COLO829 (cell line): ENCODE data around the gene RANBP3L.
"Not testable (repeated sequence)": the region's sequence is repeated elsewhere in the genome, so short reads cannot be mapped to it uniquely, and the experiment has no call there.

ENCODE experiments used
- DNase-seq: peaks from one replicate; pipeline ENCODE4 v3.0.0; 2012; ENCODE audit warnings: low spot score

Gene RANBP3L

GRCh38 chr5:36301858-36302603, at the start of gene RANBP3L:
RANBP3L (minus strand) TSS chr5:36301902; CDS start chr5:36301416, 486 bp downstream.
- no peak for DNase-seq

- no peak for DNase-seq
These were observed 45.4 kb upstream of the RANBP3L start for GRCh38 chr5:36346896-36347690.

- no peak for DNase-seq
These were observed 43.2 kb upstream of the RANBP3L start for GRCh38 chr5:36344899-36345298.

GRCh38 chr5:36341720-36342119, 40.0 kb upstream of the RANBP3L start:
- not testable (repeated sequence) for DNase-seq

- no peak for DNase-seq
These were observed 35.9 kb upstream of the RANBP3L start for GRCh38 chr5:36337597-36337996.

GRCh38 chr5:36334315-36334714, 32.6 kb upstream of the RANBP3L start:
- no peak for DNase-seq

- DNase-seq: not testable (repeated sequence)
These were observed 31.0 kb upstream of the RANBP3L start for GRCh38 chr5:36332720-36333119.

- DNase-seq: no peak
These were observed 23.5 kb upstream of the RANBP3L start for GRCh38 chr5:36325196-36325595.

GRCh38 chr5:36323926-36324781, 22.5 kb upstream of the RANBP3L start:
- no peak for DNase-seq

- no peak for DNase-seq
These were observed 11.4 kb upstream of the RANBP3L start for GRCh38 chr5:36312953-36313672.

- no peak for DNase-seq
These were observed 10.3 kb upstream of the RANBP3L start for GRCh38 chr5:36311956-36312355.

GRCh38 chr5:36310138-36310537, 8.4 kb upstream of the RANBP3L start:
- DNase-seq: no peak

- peak; percentile 3 for DNase-seq
These were observed 4.0 kb upstream of the RANBP3L start for GRCh38 chr5:36305571-36306326.

GRCh38 chr5:36304095-36304805, 2.5 kb upstream of the RANBP3L start:
- DNase-seq: no peak

GRCh38 chr5:36300927-36301540, 668 bp downstream of the RANBP3L start:
- DNase-seq: no peak

GRCh38 chr5:36300191-36300926, 1.3 kb downstream of the RANBP3L start:
- DNase-seq: no peak

- no peak for DNase-seq
These were observed 3.1 kb downstream of the RANBP3L start for GRCh38 chr5:36298552-36298951.

- no peak for DNase-seq
These were observed 4.0 kb downstream of the RANBP3L start for GRCh38 chr5:36297653-36298052.
